ENCODE data around the gene PTPRE.

DNA sequence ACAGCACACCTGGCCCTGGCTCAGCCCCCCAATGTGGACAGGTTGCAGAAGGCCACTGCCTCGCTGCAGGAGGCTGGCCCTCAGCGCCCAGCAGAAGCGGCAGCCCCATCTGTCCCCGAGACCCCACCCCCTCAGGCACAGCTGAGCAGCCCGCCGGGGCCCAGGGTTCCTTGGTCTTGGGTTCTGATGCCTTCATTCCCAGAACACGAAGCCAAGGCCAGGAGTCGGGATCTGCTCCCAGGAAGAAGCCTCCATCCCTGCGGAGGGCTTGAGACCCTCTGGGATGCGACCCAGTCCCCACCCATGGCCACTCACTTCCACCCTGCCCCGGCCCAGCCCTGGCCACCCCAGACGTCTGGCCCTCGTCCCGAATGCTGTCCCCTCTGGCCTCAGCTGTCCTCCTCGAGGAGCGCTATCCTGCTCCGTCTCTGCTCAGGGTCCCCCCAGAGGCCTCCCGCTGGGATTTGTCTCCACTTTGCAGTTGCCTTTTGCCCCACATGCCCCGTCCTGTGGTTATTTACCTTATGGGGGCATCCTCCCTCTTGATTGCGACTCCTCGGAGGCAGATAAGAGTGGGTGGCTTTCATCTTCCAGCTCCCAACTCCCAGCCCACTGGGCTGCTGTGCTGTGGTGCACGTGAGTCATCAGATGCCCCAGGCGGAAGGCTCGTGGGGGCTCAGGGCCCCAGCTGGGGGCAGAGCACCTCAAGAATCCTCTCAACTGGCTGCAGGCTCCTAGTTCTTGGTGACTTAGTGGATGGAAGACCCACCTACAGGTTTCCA lies 121.8 kb downstream of the PTPRE start:
- TF ChIP-seq, protein P1, sequence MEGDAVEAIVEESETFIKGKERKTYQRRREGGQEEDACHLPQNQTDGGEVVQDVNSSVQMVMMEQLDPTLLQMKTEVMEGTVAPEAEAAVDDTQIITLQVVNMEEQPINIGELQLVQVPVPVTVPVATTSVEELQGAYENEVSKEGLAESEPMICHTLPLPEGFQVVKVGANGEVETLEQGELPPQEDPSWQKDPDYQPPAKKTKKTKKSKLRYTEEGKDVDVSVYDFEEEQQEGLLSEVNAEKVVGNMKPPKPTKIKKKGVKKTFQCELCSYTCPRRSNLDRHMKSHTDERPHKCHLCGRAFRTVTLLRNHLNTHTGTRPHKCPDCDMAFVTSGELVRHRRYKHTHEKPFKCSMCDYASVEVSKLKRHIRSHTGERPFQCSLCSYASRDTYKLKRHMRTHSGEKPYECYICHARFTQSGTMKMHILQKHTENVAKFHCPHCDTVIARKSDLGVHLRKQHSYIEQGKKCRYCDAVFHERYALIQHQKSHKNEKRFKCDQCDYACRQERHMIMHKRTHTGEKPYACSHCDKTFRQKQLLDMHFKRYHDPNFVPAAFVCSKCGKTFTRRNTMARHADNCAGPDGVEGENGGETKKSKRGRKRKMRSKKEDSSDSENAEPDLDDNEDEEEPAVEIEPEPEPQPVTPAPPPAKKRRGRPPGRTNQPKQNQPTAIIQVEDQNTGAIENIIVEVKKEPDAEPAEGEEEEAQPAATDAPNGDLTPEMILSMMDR (IDR thresholded peaks at IDR 0.05), result no peak
- no peak for TF ChIP-seq POLR2A (IDR thresholded peaks at IDR 0.05)
- TF ChIP-seq POLR2AphosphoS5 (IDR thresholded peaks at IDR 0.05), result no peak

Data from breast epithelium (tissue), 3 donors.